ENCODE data around the gene NOP9.
"Not testable (repeated sequence)": the region's sequence is repeated elsewhere in the genome, so short reads cannot be mapped to it uniquely, and the experiment has no call there.

Gene NOP9

GRCh38 chr14:24310646-24311604 is 11.3 kb downstream of the NOP9 start, which contains the start of gene LTB4R:
TSS of gene LTB4R (plus strand) at chr14:24311502. CDS start at chr14:24315652, 4,150 bp downstream.
- peak; percentile 28 for DNase-seq

GRCh38 chr14:24311837-24312615 is 12.4 kb downstream of the NOP9 start:
- no peak for DNase-seq

GRCh38 chr14:24312736-24313507 is 13.3 kb downstream of the NOP9 start:
- no peak for DNase-seq

- DNase-seq: no peak
Observed at GRCh38 chr14:24313913-24314312, 14.3 kb downstream of the NOP9 start.

- DNase-seq: no peak
Observed at GRCh38 chr14:24314377-24315193, 14.9 kb downstream of the NOP9 start.

GRCh38 chr14:24315243-24315806 is 15.7 kb downstream of the NOP9 start:
- DNase-seq: no peak

GRCh38 chr14:24315807-24316596 is 16.4 kb downstream of the NOP9 start:
- DNase-seq: no peak

GRCh38 chr14:24316597-24316950 is 16.9 kb downstream of the NOP9 start:
- no peak for DNase-seq

- DNase-seq: no peak
Observed at GRCh38 chr14:24317141-24317928, 17.7 kb downstream of the NOP9 start.

GRCh38 chr14:24321212-24321975 is 21.7 kb downstream of the NOP9 start:
- DNase-seq: no peak

- no peak for DNase-seq
Observed at GRCh38 chr14:24322672-24323071, 23.0 kb downstream of the NOP9 start.

GRCh38 chr14:24323341-24323740 is 23.7 kb downstream of the NOP9 start:
- DNase-seq: no peak

GRCh38 chr14:24324024-24324423 is 24.4 kb downstream of the NOP9 start:
- no peak for DNase-seq

- no peak for DNase-seq
Observed at GRCh38 chr14:24325041-24325530, 25.4 kb downstream of the NOP9 start.

- DNase-seq: no peak
Observed at GRCh38 chr14:24325963-24326362, 26.3 kb downstream of the NOP9 start.

- DNase-seq: no peak
Observed at GRCh38 chr14:24327303-24327702, 27.7 kb downstream of the NOP9 start.

- DNase-seq: not testable (repeated sequence)
Observed at GRCh38 chr14:24327914-24328313, 28.3 kb downstream of the NOP9 start.

- no peak for DNase-seq
Observed at GRCh38 chr14:24329073-24329663, 29.5 kb downstream of the NOP9 start.

- no peak for DNase-seq
Observed at GRCh38 chr14:24329736-24330135, 30.1 kb downstream of the NOP9 start.

Measured in GOT3 (cell line).